HG02884 (cell line): ENCODE data around the gene GABRB2.
"Not testable (repeated sequence)": the region's sequence is repeated elsewhere in the genome, so short reads cannot be mapped to it uniquely, and the experiment has no call there.

ENCODE experiments used
- ATAC-seq: cut with Tn5 transposase; IDR thresholded peaks from one replicate; pipeline ENCODE4 v1.9.1; 2021; ENCODE audit warnings: mild to moderate bottlenecking, moderate library complexity; ENCODE audit not compliant: unreplicated experiment

The GABRB2 gene

GRCh38 chr5:161256957-161257356 lies 289.6 kb downstream of the GABRB2 start:
- no peak for ATAC-seq

- ATAC-seq = not testable (repeated sequence)
These were observed 293.6 kb downstream of the GABRB2 start for GRCh38 chr5:161252955-161253354.

GRCh38 chr5:161246749-161247148 lies 299.8 kb downstream of the GABRB2 start:
- no peak for ATAC-seq

GRCh38 chr5:161245846-161246245 lies 300.7 kb downstream of the GABRB2 start:
- ATAC-seq = not testable (repeated sequence)
